ENCODE results near the gene SOX5. TPM values are rescaled to one million over a fixed set of nuclear protein-coding genes. Genes with fewer than 3 reads are reported as not detected.
"Not testable (repeated sequence)": the region's sequence is repeated elsewhere in the genome, so short reads cannot be mapped to it uniquely, and the experiment has no call there.

Gene SOX5
- total RNA-seq, 1 experiment from 2014 or later: 3.1 TPM

- H4K5ac ChIP-seq (ENCODE audit: insufficient read length, low read depth, low read length): no peak overlapping the region
- H3K18ac ChIP-seq (ENCODE audit: insufficient read length, low read depth, low read length): no peak overlapping the region
- H2AK5ac ChIP-seq (ENCODE audit: insufficient read length, low read length): no peak overlapping the region
- H2BK120ac ChIP-seq (ENCODE audit: low read depth, low read length, poor library complexity, severe bottlenecking): no peak overlapping the region
- no peak overlapping the region for H3K9ac ChIP-seq (ENCODE audit: extremely low read depth, insufficient read length, low read length)
- Mint-ChIP-seq H3K4me1 (peaks cover 3 to 7% of the 10 kb centered on the region in 2 experiments; a peak in 3 of 4 replicates), H3K4me3 (no peak overlapping the region), H3K27ac (peak overlapping the region in 1 of 3 experiments; percentile 3; a peak in 2 of 7 replicates), H3K9me3 (peaks cover 16% of the 10 kb centered on the region in 2 experiments), H3K27me3 (ENCODE audit: low read depth) (no peaks in the 10 kb centered on the region; the same call in 1 of the 2 replicates), H3K36me3 (ENCODE audit: insufficient read depth in 1 of 3, low read depth in 3 of 3) (peaks cover 5 to 27% (median 18%) of the 10 kb centered on the region in 3 experiments)
- H2BK12ac ChIP-seq (ENCODE audit: insufficient read length, low read depth, low read length): no peak overlapping the region
- H2AFZ ChIP-seq (ENCODE audit: low read length): no peak overlapping the region
- H2BK15ac ChIP-seq (ENCODE audit: low read depth, low read length): no peak overlapping the region
- no peaks in the 10 kb centered on the region for H3K79me1 ChIP-seq (ENCODE audit: insufficient read depth, low read depth, low read length, poor library complexity, severe bottlenecking)
- H3K4me2 ChIP-seq (ENCODE audit: insufficient read depth, insufficient read length, low read length): no peak overlapping the region
- no peak overlapping the region for H4K91ac ChIP-seq (ENCODE audit: insufficient read length, low read depth, low read length)
- no peak for TF ChIP-seq CTCF (conservative IDR thresholded peaks at IDR 0.05)
- no peak overlapping the region for H2BK20ac ChIP-seq (ENCODE audit: low read depth, low read length, poor library complexity, severe bottlenecking)
- no peaks in the 10 kb centered on the region for H3K23me2 ChIP-seq (ENCODE audit: insufficient read length, low read depth, low read length, poor library complexity, severe bottlenecking)
- no peak overlapping the region for H2BK5ac ChIP-seq (ENCODE audit: insufficient read length, low read length)
- no CpG with 5 or more reads among the region's 8 CpGs for WGBS (ENCODE audit: extremely low coverage, insufficient read length, low lambda C conversion rate)
- no peak overlapping the region for H3K56ac ChIP-seq (ENCODE audit: insufficient read length, low read depth, low read length)
- H3K27ac ChIP-seq (ENCODE audit: insufficient read length, low read depth, low read length): no peak overlapping the region
- H3K4me1 ChIP-seq (ENCODE audit: insufficient read depth, low read length): no peaks in the 10 kb centered on the region
- H4K8ac ChIP-seq (replicated peaks; ENCODE audit: insufficient read length, low read depth, low read length): no peak overlapping the region
- no peak overlapping the region for H3K14ac ChIP-seq (ENCODE audit: insufficient read depth, low read length)
- H4K20me1 ChIP-seq (ENCODE audit: control insufficient read depth, insufficient read depth, insufficient read length): no peaks in the 10 kb centered on the region
- H3K23ac ChIP-seq (ENCODE audit: insufficient read length, low read depth, low read length): no peak overlapping the region
- H3T11ph ChIP-seq (ENCODE audit: low read length): no peak overlapping the region
- no peak for DNase-seq
- no peaks in the 10 kb centered on the region for H3K79me2 ChIP-seq (ENCODE audit: insufficient read depth, low read length)
- H3K9me3 ChIP-seq (ENCODE audit: control insufficient read depth, low read depth, low read length): no peaks in the 10 kb centered on the region
- no peaks in the 10 kb centered on the region for H3K27me3 ChIP-seq (ENCODE audit: insufficient read depth, low read length)
- no peak overlapping the region for H3K4ac ChIP-seq (ENCODE audit: low read depth, low read length)
These were observed 439.0 kb downstream of the SOX5 start for GRCh38 chr12:23510484-23510883.

GRCh38 chr12:23509832-23510231 lies 439.6 kb downstream of the SOX5 start:
- H2BK120ac ChIP-seq (ENCODE audit: low read depth, low read length, poor library complexity, severe bottlenecking); H3K27me3 ChIP-seq (ENCODE audit: insufficient read depth, low read length); H3K9ac ChIP-seq (ENCODE audit: extremely low read depth, insufficient read length, low read length); H2BK15ac ChIP-seq (ENCODE audit: low read depth, low read length); H3K79me2 ChIP-seq (ENCODE audit: insufficient read depth, low read length); H3K4me1 ChIP-seq (ENCODE audit: insufficient read depth, low read length); H3K27me3 Mint-ChIP-seq (ENCODE audit: low read depth); H3K27ac ChIP-seq (ENCODE audit: insufficient read length, low read depth, low read length); DNase-seq; H3K4me3 Mint-ChIP-seq; H3K23ac ChIP-seq (ENCODE audit: insufficient read length, low read depth, low read length); H3K4ac ChIP-seq (ENCODE audit: low read depth, low read length); H2AK5ac ChIP-seq (ENCODE audit: insufficient read length, low read length); H4K5ac ChIP-seq (ENCODE audit: insufficient read length, low read depth, low read length); H2BK5ac ChIP-seq (ENCODE audit: insufficient read length, low read length); H4K91ac ChIP-seq (ENCODE audit: insufficient read length, low read depth, low read length); H3T11ph ChIP-seq (ENCODE audit: low read length); H2AFZ ChIP-seq (ENCODE audit: low read length); H3K9me3 ChIP-seq (ENCODE audit: control insufficient read depth, low read depth, low read length); H4K20me1 ChIP-seq (ENCODE audit: control insufficient read depth, insufficient read depth, insufficient read length); H4K8ac ChIP-seq (replicated peaks; ENCODE audit: insufficient read length, low read depth, low read length); H3K56ac ChIP-seq (ENCODE audit: insufficient read length, low read depth, low read length); H3K18ac ChIP-seq (ENCODE audit: insufficient read length, low read depth, low read length); H2BK12ac ChIP-seq (ENCODE audit: insufficient read length, low read depth, low read length); H2BK20ac ChIP-seq (ENCODE audit: low read depth, low read length, poor library complexity, severe bottlenecking); H3K14ac ChIP-seq (ENCODE audit: insufficient read depth, low read length); H3K23me2 ChIP-seq (ENCODE audit: insufficient read length, low read depth, low read length, poor library complexity, severe bottlenecking); H3K4me2 ChIP-seq (ENCODE audit: insufficient read depth, insufficient read length, low read length); H3K79me1 ChIP-seq (ENCODE audit: insufficient read depth, low read depth, low read length, poor library complexity, severe bottlenecking): not testable (repeated sequence)
- peaks cover 5 to 27% (median 18%) of the 10 kb centered on the region in 3 experiments for H3K36me3 Mint-ChIP-seq (ENCODE audit: insufficient read depth in 1 of 3, low read depth in 3 of 3)
- peaks cover 9 to 12% of the 10 kb centered on the region in 2 experiments for H3K4me1 Mint-ChIP-seq
- H3K9me3 Mint-ChIP-seq: peaks cover 16% of the 10 kb centered on the region in 2 experiments
- no CpG with 5 or more reads among the region's 8 CpGs for WGBS (ENCODE audit: extremely low coverage, insufficient read length, low lambda C conversion rate)
- H3K27ac Mint-ChIP-seq: peak overlapping the region in 1 of 3 experiments; percentile 3; a peak in 1 of 7 replicates

Measured in H9 (cell line).